Measurements from ENCODE around the gene COMMD7.

COMMD7 gene

GRCh38 chr20:32752458-32753250 is 9.4 kb upstream of the COMMD7 start:
- DNase-seq (ENCODE audit: extremely low read depth, low read depth) = no peak
- no peak for TF ChIP-seq CTCF (IDR thresholded peaks at IDR 0.05; ENCODE audit: low read depth, low read length)

- no peak for TF ChIP-seq CTCF (IDR thresholded peaks at IDR 0.05; ENCODE audit: low read depth, low read length)
- no peak for DNase-seq (ENCODE audit: extremely low read depth, low read depth)
These were observed 8.6 kb upstream of the COMMD7 start for GRCh38 chr20:32751702-32752457.

GRCh38 chr20:32751293-32751692 is 8.0 kb upstream of the COMMD7 start:
- DNase-seq (ENCODE audit: extremely low read depth, low read depth) = no peak

DNA sequence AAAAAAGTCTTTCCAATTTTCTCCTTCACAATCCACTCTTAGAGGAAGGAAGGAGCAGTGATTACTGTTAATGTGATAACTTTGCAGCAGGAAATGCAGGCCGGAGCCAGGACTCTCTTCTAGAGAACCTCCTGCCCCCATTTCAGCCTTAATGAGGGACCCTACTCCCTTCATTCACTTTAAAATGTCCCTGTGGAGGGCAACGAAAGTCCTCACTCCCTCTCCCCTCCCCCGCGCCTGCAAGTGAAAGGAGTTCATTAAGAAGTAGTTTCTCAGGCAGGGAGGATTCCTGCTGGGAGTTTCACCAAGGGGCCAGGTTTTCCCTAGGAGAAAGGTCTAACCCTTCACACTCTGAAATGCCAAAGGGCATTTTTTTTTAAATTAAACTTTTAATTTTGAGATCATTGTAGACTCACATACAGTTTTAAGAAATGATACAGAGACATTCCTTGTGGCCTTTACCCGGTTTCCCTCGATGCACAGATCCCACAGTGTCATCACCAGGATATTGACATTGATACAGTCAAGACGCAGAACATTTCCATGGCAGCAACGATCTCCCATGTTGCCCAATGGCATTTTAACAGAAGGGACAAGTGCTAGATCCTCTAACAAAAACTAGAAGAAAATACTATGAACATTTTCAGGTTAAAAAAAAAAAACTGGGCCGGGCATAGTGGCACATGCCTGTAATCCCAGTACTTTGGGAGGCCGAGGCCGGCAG is 6.8 kb upstream of the COMMD7 start:
- no peak for DNase-seq (ENCODE audit: extremely low read depth, low read depth)
- TF ChIP-seq CTCF (IDR thresholded peaks at IDR 0.05; ENCODE audit: low read depth, low read length) = no peak

More at GRCh38 chr20:32751293-32751692, 8.0 kb upstream of the COMMD7 start:
- TF ChIP-seq CTCF (IDR thresholded peaks at IDR 0.05; ENCODE audit: low read depth, low read length) = no peak

- TF ChIP-seq CTCF (IDR thresholded peaks at IDR 0.05; ENCODE audit: low read depth, low read length) = no peak
- DNase-seq (ENCODE audit: extremely low read depth, low read depth) = no peak
These were observed 688 bp downstream of the COMMD7 start for GRCh38 chr20:32742322-32743236.

- no peak for TF ChIP-seq CTCF (IDR thresholded peaks at IDR 0.05; ENCODE audit: low read depth, low read length)
- DNase-seq (ENCODE audit: extremely low read depth, low read depth) = no peak
These were observed 2.1 kb downstream of the COMMD7 start for GRCh38 chr20:32741151-32741550.

Data from AG09319 (cell line).